PC-3 (cell line): Measurements from ENCODE around the gene FOXP1.

ENCODE experiments used
- EZH2phosphoT487 ChIP-seq: fragments of 300-600 bp; sonication (generic); IDR thresholded peaks from 2 replicates; pipeline ENCODE4 v1.6.1; 2018; ENCODE audit warnings: mild to moderate bottlenecking, antibody characterized with exemption, low read length, borderline replicate concordance
- TF ChIP-seq, protein P1 (sequence below): fragments of 300-600 bp; sonication (generic); conservative IDR thresholded peaks from 2 replicates; pipeline ENCODE4 v1.5.1; 2017; ENCODE audit warnings: antibody characterized with exemption, low read depth, mild to moderate bottlenecking, low read length

DNA sequence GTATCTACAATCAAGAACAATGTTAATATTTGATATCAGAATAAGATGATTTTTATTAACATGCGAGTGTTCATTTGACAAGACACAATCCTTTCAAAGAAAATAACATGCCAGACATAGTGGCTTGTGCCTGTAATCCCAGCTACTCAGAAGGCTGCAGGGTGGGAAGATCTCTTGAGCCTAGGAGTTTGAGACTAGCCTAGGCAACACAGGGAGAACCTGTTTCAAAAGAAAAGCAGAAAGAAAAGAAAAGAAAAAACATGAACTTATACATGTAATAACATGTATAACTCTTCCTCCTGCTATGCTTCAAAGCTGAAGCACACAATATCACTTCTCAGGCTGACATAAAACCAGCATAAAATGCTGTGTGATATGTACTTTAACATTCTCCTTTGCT, 253.7 kb downstream of the FOXP1 start:
- TF ChIP-seq, protein P1, sequence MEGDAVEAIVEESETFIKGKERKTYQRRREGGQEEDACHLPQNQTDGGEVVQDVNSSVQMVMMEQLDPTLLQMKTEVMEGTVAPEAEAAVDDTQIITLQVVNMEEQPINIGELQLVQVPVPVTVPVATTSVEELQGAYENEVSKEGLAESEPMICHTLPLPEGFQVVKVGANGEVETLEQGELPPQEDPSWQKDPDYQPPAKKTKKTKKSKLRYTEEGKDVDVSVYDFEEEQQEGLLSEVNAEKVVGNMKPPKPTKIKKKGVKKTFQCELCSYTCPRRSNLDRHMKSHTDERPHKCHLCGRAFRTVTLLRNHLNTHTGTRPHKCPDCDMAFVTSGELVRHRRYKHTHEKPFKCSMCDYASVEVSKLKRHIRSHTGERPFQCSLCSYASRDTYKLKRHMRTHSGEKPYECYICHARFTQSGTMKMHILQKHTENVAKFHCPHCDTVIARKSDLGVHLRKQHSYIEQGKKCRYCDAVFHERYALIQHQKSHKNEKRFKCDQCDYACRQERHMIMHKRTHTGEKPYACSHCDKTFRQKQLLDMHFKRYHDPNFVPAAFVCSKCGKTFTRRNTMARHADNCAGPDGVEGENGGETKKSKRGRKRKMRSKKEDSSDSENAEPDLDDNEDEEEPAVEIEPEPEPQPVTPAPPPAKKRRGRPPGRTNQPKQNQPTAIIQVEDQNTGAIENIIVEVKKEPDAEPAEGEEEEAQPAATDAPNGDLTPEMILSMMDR: no peak
- TF ChIP-seq EZH2phosphoT487: no peak
